GM21360 (cell line): ENCODE results near the gene TMEM38A.
"Not testable (repeated sequence)": the region's sequence is repeated elsewhere in the genome, so short reads cannot be mapped to it uniquely, and the experiment has no call there.

ENCODE experiments used
- ATAC-seq: cut with Tn5 transposase; IDR thresholded peaks from one replicate; pipeline ENCODE4 v1.9.1; 2021; ENCODE audit warnings: mild to moderate bottlenecking, moderate library complexity; ENCODE audit not compliant: unreplicated experiment

The TMEM38A gene

GRCh38 chr19:16673231-16673630, 12.3 kb downstream of the TMEM38A start:
- no peak for ATAC-seq

- not testable (repeated sequence) for ATAC-seq
Observed at GRCh38 chr19:16673839-16674238, 12.9 kb downstream of the TMEM38A start.

DNA sequence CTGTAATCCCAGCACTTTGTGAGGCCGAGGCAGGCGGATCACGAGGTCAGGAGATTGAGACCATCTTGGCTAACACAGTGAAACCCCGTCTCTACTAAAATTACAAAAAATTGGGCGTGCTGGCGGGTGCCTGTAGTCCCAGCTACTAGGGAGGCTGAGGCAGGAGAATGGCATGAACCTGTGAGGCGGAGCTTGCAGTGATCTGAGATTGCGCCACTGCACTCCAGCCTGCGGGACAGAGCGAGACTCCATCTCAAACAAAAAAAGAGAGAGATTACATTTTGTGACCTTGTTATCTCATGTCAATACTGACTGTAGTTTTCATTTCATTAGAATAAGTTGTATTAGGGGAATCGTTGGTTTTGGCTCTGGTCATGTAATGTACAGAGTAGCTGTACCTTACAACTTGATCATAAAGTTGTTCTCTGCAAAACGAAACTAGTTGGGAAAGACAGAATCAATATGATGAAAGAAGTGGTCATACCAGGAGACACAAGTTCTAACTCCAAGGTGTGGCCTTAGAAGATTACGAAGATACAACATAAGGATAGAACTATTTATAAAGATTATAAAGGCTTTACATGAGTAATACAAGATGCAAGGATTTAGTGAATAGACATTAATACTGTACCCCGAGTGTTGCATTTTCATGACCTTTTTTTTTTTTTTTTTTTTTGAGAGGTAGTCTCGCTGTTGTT, 15.3 kb downstream of the TMEM38A start:
- ATAC-seq = no peak

GRCh38 chr19:16677055-16677454, 16.1 kb downstream of the TMEM38A start:
- ATAC-seq = no peak

- no peak for ATAC-seq
Observed at GRCh38 chr19:16678498-16678897, 17.6 kb downstream of the TMEM38A start.

DNA sequence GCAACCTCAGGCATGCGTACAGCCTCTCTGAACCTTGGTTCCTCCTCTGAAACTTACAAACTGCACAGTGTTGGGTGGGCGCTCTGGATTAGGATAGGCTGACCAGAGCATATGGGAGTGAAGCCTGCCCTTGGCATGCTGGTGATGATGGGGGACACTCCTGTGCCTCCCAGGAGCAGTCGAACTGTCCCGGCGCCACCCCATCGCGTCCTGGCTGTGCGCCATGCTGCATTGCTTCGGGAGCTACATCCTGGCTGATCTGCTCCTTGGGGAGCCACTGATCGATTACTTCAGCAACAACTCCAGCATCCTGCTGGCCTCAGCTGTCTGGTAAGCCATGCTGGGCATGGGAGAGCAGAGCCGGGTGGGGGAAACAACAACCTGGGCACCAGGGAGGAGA, 18.9 kb downstream of the TMEM38A start:
- ATAC-seq = no peak

- no peak for ATAC-seq
Observed at GRCh38 chr19:16682539-16682938, 21.6 kb downstream of the TMEM38A start.

DNA sequence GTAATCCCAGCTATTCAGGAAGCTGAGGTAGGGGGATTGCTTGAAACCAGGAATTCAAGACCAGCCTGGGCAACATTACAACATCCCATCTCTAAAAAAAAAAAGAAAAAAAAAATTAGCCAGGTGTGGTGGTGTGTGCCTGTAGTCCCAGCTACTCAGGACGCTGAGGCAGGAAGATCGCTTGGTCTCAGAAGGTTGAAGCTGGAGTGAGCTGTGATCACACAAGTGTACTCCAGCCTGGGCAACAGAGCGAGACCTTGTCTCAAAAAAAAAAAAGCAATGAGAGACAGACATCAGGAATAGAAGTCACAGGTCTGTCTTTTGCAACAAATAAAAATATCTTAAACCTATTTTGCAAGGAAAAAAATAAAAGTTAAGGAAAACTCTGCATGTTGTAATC, 23.3 kb downstream of the TMEM38A start:
- ATAC-seq = no peak

- no peak for ATAC-seq
Observed at GRCh38 chr19:16688084-16688483, 27.1 kb downstream of the TMEM38A start.

DNA sequence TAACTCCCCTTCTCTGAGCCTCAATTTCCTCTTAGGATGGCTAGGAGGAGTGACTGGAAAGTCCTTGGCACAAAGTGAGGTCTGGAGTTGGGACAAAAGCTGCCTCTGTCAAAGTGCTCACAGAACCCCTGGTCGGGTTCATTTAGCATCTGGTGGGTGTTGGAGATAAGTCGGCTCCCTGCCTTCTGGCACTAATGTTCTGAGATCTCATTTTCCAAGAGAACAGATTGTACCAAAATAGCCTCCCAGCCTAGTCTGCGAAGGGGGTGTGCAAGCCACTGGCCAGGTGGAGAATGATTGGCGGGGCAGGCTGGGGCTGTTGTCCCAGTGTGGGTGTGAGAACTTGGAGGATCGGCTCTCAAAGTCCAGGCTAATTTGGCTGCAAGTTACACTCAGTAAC, 38.0 kb downstream of the TMEM38A start:
- no peak for ATAC-seq

GRCh38 chr19:16702123-16702522, 41.2 kb downstream of the TMEM38A start:
- no peak for ATAC-seq

DNA sequence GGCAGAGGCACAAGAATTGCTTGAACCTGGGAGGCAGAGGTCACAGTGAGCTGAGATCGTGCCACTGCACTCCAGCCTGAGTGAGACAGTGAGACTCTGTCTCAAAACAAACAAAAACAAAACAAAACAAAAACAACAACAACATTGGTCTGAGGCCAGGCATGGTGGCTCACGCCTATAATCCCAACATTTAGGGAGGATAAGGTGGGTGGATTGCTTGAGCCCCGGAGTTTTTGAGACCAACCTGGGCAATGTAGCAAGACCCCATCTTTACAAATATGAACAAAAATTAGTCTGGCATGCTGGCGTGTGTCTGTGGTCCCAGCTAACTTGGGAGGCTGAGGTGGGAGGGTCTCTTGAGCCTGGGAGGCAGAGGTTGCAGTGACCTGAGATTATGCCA, 42.7 kb downstream of the TMEM38A start:
- ATAC-seq = no peak

- not testable (repeated sequence) for ATAC-seq
Observed at GRCh38 chr19:16710870-16711269, 49.9 kb downstream of the TMEM38A start.

DNA sequence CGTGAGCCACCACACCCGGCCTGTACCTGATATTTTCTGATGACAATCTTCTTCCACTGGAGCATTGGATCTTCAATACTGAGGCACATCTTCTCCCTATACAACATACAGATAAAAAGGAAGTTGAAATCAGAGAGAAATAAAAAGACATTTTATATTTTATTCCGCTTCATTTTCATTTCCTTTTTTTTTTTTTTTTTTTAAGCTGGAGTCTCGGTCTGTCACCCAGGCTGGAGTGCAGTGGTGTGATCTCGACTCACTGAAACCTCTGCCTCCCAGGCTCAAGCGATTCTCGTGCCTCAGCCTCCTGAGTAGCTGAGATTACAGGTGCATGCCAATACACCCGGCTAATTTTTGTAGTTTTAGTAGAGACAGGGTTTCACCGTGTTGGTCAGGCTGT, 51.4 kb downstream of the TMEM38A start:
- not testable (repeated sequence) for ATAC-seq

GRCh38 chr19:16714702-16715287, 53.9 kb downstream of the TMEM38A start:
- ATAC-seq = no peak

GRCh38 chr19:16715611-16716010, 54.7 kb downstream of the TMEM38A start:
- ATAC-seq = no peak

DNA sequence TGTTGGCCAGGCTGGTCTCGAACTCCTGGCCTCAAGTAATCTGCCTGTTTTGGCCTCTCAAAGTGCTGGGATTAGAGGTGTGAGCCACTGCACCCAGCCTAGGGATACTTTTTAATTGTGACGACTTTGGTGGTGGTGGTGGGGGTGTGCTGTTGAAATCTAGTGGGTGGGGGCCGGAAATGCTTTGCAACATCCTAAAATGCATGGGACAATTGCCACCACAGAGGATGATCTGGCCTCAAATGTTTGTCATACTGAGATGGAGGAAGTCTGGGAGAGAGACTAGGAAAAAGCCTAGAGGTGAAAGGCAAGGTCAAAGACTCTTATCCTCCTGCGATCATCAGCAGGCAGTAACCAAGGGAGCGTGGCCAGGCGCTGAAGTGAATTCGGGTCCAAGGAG, 60.1 kb downstream of the TMEM38A start:
- ATAC-seq = no peak

- no peak for ATAC-seq
Observed at GRCh38 chr19:16722591-16722990, 61.7 kb downstream of the TMEM38A start.

DNA sequence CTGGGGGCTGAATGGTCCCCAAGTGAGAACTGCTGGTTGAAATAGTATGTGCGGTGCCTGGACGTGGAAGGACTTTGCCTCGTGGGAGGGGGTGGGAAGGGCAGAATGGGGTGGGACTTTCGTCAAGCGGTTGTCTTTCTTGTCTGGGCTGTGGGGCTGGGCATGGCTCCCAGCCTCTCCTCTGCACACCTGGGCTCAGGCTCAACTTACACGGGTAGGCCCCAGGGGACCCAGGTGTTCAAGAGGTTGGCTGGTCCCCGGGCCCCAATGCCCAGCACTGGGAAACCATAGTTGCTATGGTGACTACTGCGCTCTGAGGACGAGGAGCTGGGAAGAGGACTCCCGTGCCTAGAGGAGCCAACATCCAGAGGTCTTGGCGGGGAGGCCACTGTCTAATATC, 66.0 kb downstream of the TMEM38A start:
- no peak for ATAC-seq

- not testable (repeated sequence) for ATAC-seq
Observed at GRCh38 chr19:16735650-16736266, 74.8 kb downstream of the TMEM38A start.

GRCh38 chr19:16736709-16737108, 75.8 kb downstream of the TMEM38A start:
- ATAC-seq = no peak

GRCh38 chr19:16737911-16738310, 77.0 kb downstream of the TMEM38A start:
- no peak for ATAC-seq
